ENCODE measurements around the gene ZNF583.
A peak's percentile ranks its signal among the peaks of the same experiment; 100 is the strongest.

Gene ZNF583

DNA sequence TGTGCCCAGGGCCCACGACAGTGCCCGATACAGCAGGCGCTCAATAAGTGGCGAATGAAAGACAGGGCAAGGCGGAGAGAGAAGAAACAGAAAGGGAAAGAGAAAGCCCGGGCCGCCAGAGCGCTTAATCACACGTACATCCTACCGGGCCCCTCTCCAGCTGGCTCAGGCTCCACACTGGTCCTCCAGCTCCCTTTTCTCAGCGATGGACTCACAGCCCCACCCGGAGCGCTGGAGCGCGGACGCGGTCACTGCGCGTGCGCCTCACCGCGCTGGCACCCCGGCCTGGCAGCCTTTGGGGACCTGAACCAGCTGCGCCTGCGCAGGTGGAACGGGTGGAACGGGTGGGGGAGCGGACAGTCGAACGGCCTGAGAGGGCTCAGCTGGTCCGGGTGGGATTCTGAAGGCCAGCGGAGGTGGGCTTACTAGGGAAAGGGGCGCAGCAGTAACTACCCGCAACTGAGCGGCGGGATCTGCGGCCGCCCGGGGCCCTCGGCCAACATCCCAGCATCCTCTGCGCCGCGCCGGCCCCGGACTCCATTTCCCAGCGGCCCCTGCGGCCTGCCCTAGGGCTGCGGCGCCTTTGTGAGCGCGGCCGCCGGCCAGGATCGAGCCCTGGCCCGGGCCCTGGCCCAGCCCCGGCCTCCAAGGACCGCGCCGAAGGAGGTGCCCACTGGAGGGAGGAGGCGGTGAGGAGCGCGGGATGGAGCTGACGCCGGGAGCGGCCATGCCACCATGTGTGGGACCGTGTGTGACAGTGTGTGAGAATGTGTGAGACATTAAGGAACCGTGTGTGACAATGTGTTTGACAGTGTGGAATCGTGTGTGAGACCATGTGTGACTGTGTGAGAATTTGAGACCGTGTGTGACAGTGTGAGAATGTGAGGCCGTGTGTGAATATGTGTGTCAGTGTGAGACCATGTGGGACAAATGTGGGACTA is at the start of gene ZNF583:
TSS of gene ZNF583 (plus strand) at position 569 of the 941 bp plus-strand sequence. CDS start 2,783 bp downstream, outside the sequence.
- peak; percentile 62 to 77 for DNase-seq

DNA sequence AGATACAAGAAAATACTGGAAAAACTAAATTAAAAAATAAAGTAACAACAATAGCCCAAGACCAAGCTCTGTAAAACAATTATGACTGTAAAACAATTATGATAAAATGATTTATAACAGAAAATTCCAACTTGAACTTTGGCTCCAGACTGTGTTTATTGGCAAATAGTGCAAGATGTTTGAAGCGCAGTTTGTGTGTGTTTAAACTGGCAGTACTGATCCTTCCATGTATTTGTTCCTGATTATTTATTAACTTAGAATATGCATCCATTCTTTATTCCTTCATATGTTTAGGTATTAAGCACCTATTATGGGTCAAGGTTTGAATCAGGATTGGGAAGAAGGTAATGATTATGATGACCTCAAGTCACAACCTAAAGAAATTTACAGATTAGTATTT is 48.6 kb upstream of the ZNF583 start:
- no peak for DNase-seq

DNA sequence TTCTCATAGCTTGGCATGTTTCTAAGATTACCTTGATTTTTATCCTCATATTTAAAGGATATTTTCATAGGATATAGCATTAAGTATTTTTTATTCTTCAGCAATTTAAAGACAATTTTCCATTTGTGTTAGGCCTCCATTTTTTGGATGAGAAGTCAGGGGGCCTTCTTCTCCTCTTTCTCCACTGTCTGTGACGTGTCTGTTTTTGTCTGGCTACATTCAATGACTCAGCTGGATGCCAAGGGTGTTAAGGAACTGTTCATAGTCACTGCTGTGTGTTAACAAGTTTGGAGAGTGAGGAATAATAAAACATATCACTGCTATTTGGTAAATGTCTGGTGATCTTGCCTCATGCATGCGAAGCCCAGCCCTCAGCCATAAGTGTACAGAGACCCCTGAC is 47.2 kb upstream of the ZNF583 start:
- DNase-seq, result no peak

DNA sequence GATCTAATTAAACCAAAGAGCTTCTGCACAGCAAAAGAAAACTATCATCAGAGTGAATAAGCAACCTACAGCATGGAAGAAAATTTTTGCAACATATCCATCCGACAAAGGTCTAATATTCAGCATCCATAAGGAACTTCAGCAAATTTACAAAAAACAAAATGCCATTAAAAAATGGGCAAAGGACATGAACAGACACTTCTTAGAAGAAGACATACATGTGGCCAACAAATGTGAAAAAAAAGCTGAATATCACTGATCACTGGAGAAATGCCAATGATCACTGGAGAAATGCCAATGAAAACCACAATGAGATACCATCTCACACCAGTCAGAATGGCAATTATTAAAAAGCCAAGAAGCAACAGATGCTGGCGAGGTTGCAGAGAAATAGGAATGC is 43.3 kb upstream of the ZNF583 start:
- DNase-seq, result no peak

DNA sequence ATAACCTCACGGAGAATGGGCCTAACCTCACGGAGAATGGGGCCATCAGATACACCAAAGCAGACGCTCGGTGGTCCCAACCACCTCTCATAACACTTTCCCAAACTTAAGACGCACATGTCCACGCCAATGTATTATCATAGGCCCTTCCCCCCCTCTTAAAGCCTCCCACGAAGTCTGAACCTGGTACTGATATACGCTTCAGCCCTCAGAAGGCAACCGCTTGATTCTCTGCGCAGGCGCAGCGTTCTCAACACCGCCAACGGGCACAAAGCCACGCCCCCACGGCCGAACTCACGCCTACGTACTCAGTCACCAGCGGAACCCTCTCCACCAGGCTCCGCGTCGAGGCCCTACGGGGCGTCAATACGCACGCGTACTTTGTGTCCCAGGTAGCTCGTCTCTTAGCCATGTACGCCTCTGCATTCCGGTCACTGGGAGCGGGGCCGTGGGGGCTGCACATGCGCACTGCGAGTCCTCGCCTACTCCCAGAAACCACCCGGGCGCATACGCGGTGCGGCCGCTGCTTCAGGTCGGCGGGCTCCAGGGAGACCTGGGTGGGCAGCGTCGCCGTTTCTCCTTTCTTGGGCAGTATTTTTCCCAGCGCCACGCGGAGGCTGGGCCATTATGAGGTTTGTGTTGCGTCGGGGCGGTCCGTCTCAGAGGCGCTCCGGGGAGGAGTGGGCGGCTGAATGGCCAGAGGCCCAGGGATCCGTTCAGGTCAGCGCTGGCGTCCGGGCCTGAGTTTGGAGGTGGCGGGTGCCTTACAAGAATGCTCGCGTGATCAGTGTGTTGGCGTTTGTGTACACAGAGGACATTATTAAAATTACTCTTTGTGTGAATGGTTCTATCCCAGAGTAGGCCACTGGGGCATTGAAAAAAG is 36.1 kb upstream of the ZNF583 start:
- DNase-seq, result peak; percentile 72

DNA sequence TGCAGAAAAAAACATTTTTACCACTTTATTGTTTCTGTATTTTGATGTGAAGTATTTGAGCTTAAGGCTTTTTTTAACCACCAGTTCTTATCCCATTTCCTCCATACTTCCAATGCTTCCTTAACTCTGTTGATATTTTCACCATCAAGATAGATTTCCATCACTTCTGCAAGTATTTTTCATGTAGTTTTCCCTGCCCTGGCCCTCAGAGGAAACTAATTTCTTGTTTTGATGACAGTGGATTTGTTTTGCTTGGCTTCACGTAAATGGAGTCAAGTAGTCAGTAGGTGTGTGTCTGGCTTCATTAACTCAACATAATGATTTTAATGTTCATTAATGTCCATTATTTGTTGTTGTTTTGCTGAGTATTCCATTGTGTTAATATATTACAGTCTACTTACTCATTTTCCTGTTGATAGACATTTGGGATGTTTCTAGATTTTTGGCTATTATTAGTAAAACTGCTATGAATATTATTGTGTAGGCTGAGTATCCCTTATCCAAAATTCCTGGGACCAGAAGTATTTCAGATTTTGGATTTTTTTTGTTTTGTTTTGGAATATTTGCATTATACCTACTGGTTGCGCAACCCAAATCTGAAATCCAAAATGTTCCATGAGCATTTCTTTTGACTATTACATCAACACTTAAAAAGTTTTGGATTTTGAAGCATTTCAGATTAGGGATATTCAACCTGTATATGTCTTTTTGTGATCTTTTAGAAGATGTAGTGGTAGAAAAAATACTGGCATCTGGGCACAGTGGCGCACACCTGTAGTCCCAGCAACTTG is 34.1 kb upstream of the ZNF583 start:
- DNase-seq, result no peak

DNA sequence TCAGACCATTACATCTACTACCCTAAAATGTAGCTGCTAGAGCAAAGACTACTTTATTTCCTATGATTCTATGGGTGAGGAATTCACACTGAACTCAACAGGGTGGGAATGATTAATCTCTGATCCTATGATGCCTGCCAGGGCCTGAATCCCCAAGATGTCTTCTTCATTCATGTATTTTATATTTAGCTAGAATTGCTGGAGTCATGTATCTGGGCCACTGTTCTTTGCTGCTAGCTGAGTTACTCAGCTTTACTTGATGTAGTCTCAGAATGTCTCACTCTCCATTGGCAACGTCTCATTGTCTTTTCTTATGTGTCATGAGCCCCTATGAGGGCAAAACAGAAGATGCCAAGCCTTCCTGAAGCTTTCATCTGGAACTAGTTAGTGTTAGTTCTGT is 31.9 kb upstream of the ZNF583 start:
- no peak for DNase-seq

DNA sequence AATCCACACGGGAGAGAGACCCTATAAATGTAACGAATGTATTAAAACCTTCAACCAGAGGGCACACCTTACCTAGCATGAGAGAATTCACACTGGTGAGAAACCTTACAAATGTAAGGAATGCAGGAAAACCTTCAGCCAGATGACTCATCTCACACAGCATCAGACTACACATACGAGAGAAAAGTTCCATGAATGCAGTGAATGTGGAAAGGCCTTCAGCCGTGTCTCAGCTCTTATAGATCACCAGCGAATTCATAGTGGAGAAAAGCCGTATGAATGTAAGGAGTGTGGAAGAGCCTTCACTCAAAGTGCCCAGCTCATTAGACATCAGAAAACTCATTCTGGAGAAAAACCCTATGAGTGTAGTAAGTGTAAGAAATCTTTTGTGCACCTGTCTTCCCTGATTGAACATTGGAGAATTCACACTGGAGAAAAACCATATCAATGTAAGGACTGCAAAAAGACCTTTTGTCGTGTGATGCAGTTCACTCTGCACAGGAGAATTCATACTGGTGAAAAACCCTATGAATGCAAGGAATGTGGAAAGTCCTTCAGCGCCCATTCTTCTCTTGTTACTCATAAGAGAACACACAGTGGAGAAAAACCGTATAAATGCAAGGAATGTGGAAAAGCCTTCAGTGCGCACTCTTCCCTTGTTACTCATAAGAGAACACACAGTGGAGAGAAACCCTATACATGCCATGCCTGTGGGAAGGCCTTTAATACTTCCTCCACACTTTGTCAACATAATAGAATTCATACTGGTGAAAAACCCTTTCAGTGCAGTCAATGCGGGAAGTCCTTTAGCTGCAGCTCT is 26.8 kb upstream of the ZNF583 start:
- DNase-seq, result no peak

DNA sequence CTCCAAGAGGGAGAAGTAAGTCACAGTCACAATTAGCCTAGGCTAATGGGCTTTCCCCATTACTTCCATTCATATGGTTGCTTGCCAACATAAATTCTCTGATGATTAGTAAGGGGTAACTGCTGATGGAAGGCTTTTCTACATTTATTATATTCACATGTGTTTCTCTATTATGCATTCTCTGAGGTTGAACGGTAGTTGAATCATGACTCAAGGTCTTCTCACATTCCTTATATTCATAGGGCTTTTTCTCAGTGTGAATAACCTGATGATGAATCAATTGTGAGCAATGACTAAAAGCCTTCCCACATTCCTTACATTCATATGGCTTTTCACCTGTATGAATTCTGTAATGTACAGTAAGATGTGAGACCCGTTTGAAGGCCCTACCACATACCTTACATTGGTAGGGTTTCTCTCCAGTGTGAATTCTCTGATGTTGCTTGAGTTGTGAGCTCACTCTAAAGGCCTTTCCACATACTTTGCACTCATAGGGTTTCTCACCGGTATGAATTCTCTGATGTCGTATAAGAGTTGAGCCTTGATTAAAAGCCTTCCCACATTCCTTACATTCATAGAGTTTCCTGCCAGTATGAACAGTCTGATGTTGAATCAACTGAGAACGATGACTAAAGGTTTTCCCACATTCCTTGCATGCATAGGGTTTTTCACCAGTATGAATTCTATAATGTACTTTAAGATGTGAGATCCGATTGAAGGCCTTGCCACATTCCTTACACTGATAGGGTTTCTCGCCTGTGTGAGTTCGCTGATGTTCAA is 20.1 kb upstream of the ZNF583 start:
- no peak for DNase-seq

DNA sequence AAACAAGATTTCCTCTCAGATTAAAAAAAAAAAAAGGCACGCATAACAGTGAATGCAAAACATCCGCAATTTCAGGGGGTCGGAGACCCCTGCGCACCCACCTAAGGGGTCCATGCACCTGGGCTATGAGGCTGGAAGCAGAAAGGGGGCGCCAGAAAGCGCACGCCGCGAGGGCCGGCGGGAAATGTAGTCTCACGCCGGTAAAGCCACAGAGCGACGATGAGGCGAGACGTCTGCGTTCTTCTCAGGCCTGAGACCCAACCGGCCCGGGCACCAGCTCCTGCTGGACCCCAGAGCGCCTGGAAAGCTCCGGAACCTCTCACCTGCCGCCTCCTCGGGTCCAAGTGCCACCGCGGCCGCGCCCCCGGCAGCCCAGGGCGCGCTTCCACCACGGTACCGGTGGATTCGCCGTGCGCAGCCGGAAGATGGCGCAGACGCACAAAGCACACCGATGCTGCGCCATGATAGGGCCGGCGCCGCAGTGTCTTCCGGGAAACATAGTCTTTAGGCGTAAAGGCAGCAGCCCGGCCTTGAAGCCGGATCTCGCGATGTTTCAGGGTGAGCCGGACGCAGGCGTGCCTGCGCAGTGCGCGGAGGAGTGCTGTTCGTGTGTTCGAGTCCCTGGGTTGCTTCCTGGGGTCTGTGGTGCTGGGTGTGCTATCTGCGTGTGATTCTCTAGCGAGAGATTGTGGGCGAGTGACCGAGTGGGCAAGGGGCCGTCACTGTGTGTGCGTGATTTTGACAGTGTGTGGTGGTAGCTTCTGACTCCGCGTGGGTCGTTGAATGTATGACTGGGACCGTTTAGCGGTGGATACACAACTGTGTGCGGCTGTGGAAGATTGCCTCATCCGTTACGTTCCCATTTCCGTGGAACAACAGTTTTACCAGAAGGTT is 10.8 kb upstream of the ZNF583 start, which contains the start of gene ZNF582:
TSS of gene ZNF582 (minus strand) at position 416 of the 894 bp plus-strand sequence. CDS start 1,782 bp downstream, outside the sequence.
- peak; percentile 83 to 90 for DNase-seq

DNA sequence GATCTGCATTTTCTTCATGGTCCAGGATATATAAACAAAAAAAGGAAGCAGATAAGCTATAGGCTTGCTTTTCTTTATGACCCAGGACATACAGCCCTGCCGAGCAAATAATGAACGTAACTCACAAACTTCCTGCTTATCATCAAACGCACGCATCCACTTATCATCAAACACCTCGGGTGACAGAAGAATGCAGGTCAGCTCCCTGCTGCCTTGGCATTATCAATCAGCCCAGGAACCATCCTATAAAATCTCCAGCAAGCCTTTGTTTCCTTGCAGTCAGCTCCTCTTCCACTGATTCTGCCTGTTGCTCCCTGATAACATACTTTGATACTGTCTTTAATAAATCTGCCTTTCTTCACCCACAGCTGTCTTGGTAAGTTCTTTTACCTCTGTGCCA is 5.3 kb upstream of the ZNF583 start:
- no peak for DNase-seq

DNA sequence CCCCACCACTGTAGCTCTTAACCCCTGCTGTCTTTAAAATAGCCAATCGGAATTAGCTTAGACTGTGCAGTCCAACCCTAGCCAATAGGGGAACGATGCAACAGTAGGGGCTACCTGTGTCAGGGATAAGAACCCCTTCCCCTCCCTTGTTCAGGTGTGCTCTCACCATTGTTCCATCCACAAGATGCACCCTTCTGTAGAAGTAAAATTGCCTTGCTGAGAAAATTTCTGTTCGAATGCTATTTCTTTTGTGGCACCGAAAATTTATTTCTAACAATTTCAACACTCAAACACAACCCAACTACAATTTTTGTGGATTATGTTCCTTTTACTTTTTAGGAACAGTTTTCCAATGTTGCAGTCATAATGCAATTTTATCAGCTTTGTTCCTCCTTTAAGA is 3.6 kb upstream of the ZNF583 start:
- no peak for DNase-seq

DNA sequence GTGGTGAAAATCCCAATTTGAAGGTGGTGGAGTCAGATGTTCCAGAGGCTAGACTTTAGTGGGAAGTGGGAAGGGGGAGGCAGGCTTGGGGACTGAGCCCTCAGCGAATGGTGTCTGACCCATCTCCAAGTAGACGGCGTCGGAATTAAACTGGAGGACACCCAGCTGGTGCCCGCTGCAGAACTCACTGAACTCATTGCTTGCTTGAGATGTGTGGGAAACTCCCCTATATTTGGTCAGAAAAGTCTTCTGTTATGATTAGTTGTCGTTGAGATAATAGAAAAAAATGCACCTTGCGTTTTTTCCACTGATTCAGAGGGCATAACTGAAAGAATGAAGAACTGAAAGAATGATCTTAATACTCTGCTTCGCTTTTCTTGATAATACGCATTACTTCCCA is 871 bp upstream of the ZNF583 start:
- DNase-seq, result no peak

DNA sequence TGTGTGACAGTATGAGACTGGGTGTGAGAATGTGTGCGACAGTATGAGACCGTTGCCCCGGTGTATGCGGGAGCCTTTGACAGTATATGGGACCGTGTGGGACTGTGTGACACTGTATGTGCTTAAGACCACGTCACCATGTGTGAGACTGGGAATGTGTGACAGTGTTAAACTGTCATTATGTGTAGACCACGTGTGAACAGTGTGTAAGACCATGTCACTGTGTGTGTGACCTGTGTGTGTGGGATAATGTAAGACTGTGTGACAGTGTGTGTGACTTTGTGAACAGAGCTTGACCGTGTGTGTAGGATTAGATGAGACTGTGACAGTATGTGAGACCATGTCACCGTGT is 549 bp downstream of the ZNF583 start:
- no peak for DNase-seq

DNA sequence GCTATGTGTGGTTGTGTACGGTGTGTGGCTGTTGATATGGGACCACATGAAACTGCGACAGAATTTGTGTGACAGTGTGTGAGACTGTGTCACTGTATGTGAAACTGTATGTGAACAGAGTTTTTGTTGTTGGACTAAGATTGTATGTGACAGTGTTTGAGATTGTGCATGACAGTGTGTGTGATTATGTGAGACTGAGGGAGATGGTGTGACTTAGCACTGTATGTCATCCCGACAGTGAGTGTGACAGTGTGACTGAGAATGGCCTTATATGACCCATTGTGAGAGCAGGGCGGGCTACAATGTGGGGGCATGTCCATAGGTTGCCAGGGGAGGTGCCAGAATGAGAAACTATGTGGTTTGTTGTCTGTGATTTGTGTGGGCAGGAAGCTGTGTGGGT is 930 bp downstream of the ZNF583 start:
- no peak for DNase-seq

DNA sequence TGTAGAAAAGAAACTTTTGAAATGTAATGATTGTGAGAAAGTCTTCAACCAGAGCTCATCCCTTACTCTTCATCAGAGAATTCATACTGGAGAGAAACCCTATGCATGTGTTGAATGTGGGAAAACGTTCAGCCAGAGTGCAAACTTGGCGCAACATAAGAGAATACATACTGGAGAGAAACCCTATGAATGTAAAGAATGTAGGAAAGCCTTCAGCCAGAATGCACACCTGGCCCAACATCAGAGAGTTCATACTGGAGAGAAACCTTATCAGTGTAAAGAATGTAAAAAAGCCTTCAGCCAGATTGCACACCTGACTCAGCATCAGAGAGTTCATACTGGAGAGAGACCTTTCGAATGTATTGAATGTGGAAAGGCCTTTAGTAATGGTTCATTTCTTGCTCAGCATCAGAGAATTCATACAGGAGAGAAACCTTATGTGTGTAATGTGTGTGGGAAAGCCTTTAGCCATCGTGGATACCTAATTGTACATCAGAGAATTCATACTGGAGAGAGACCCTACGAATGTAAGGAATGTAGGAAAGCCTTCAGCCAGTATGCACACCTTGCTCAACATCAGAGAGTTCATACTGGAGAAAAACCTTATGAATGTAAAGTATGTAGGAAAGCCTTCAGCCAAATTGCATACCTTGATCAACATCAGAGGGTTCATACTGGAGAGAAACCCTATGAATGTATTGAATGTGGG is 19.3 kb downstream of the ZNF583 start:
- DNase-seq, result no peak

DNA sequence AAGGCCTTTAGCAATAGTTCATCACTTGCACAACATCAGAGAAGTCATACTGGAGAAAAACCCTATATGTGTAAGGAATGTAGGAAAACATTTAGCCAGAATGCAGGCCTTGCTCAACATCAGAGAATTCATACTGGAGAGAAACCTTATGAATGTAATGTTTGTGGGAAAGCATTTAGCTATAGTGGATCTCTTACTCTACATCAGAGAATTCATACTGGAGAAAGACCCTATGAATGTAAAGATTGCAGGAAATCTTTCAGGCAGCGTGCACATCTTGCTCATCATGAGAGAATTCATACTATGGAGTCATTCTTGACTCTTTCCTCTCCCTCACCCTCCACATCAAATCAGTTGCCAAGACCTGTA is 19.8 kb downstream of the ZNF583 start:
- no peak for DNase-seq

DNA sequence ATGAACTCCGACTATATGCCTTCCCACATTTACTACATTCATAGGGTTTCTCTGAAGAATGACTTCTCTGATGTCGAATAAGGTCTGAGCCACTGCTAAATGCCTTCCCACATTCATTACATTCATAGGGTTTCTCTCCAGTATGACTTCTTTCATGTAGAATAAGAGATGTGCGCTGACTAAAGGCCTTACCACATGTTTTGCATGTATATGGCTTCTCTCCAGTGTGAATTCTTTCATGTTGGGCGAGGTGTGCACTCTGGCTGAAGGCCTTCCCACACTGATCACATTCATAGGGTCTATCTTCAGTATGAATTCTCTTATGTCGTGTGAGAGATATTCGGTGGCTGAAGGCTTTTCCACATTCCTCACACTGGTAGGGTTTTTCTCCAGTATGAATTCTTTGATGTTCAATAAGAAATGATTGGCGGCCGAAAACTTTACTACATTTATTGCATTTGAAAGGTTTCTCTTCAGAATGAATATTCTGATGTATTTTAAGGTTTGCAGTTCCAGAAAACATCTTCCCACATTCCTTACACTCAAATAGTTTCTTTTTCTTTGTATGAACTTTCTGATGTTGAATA is 37.2 kb downstream of the ZNF583 start:
- no peak for DNase-seq

DNA sequence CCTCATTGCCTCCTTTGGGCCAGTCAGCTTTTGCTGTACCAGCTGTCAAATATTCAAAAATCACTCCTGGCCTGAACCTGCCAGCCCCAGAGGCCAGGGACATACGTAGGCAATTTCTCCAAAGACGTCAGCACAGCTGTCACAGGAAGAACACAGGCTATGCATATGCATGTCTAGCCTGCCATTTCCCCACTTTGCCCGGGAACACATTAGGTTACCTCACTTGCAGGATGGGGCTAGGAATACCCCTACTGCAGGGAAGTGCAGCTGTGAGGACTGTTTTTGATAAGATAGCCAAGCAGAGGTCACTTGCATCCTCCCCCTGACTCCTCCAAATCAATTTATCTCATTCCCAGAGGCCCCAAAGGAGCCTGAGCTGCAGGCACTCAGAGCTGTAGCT is 70.2 kb downstream of the ZNF583 start:
- DNase-seq, result no peak
